Measurements from ENCODE around the gene PEMT.

Gene PEMT

DNA sequence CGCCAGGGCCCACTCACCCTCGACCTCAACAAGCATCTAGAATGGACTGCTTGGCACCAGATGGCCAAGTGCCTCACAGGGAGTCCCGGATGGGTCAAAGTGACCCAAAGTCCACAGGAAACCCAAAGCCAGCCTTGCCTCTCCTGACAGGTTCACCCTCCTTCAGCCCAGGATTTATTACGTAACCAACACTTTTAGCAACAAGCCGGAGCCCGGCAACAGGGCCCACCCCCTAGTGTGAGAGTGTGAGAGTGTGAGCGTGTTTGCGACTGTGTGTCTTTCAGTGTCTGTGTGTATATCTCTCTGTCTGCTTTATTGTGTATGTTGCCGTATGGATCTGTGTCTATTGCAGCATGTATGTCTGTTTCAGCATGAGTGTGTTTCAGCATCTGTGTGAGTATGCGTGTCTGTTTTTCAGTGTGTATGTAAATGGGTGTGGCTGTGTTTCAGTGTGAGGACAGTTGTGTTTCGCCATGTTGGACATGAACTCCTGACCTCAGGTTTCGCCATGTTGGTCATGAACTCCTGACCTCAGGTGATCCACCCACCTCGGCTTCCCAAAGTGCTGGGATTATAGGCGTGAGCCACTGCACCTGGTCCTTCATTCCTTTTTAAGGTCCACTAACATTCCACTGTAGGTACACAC is 13.7 kb upstream of the PEMT start:
- DNase-seq (ENCODE audit: low read depth): no peak

DNA sequence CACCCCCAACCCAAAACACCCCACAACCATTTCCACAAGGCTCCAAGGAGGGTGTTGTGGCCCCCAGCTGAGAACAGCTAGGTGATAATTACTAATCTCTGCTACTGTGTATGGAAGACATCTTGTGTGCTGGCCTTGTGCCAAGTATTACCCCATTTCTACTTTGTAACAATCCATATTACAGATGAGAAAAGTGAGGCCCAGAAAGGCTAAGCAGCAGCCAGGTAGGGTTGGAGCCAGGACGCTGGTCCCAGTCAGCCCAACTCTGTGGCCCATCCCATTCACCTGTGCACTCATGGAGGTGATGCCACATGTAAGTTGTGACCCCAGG is 12.4 kb upstream of the PEMT start:
- DNase-seq (ENCODE audit: low read depth): no peak

DNA sequence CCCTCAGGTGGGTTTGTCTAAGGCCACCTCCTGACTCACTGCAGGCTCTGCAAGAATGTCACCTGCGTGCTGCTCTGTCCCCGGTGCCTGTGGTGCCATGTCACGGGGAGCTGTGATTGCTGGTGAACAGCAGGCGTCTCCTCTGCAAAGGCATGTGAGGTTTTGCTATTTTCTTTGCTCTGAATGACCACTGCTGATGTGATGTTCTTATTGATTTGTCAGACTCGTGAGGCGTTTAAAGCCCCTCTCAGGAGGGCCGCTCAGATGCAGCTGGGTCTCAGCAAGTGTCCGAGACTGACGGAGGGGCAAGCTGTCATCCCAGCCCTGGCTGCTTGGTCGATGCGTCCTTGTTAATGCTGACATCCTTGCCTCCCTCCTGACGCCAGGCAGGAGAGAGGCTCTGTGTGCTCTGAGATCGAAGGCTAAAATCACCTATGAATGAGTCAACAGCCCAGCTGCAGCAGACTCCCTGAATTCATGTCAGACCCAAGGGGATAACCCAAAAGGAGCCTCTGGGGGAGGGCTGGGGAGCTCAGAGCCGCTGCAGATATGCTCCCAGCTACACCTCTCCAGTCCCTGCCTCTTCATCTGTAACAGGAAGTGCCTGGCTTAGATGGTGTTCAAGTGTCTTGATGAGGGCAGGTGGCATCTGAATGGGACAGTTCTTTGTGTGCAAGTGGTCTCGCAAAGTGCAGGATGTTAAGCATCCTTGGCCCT is 11.8 kb upstream of the PEMT start:
- no peak for DNase-seq (ENCODE audit: low read depth)

DNA sequence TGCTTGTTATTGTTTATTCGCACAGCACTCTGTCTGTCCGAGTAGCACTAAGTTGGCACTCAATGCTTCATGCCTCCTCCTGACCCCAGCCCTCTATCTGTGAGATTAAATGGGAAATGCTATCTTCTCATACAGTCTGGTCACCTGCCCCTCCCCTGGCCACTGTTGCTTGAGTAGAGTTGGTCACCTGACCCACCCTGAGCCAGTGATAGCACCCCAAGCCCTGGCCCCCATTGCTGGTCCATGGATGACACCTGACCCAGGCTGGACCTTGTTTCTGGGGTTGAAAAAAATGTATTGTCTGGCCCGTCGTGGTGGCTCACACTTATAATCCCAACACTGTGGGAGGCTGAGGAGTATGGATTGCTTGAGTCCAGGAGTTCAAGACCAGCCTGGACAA is 8.5 kb upstream of the PEMT start:
- no peak for DNase-seq (ENCODE audit: low read depth)

DNA sequence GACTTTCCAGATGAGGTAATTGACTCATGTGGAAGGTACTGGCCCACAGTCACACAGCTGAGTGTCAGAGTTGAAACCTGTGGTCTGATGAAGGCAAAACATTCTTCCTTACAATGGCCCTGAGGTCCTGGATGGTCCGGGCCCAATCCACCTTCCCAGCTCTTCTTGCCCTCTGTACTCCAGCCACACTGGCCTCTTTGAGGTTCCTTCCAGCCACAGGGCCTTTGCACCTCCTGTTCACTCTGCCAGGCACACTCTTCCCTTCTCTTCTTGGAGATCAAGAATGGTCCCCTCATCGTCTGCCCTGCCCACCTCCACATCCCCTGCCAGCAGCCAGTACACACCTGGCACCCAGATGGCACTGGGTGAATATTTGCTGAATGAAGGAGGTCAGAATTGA is 6.5 kb upstream of the PEMT start:
- DNase-seq (ENCODE audit: low read depth): no peak

DNA sequence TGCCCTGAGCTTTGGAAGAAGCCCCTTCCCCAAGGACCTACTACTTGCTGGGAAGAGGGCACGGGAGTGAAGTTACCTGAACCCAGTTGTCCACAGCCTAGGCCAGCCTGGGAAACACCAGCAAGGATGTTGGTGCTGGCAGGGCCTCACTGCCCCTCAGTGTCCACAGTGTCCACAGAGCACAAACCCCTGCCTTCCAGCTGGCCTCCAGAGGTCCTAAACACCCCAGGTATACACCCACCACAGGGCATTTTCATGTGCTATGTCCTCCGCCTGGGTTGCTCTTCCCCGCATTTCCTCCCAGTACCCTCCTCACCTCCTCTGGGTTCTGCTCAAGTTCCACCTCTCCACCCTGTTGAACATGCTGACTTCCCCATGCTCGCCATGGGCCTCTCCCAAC is 4.2 kb upstream of the PEMT start:
- no peak for DNase-seq (ENCODE audit: low read depth)

DNA sequence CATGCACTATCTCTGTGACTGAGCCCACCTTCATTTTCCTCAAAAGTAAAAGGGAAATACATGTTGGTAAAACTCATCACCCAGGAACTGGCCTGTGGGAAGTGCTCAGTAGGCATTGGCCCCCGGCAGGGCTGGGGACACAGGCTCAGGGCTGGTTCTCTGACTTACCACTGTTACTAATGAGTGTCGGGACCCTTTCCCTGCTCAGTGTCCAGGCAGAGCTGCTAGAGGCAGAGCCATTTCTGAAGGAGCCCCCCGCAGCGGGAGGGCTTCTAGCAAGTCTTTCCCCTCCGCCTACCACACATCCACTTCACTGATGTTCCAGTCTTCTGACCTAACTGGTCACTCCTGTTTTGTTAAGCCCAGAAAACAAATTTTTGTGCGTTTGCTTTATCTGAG is 1.7 kb upstream of the PEMT start:
- no peak for DNase-seq (ENCODE audit: low read depth)

DNA sequence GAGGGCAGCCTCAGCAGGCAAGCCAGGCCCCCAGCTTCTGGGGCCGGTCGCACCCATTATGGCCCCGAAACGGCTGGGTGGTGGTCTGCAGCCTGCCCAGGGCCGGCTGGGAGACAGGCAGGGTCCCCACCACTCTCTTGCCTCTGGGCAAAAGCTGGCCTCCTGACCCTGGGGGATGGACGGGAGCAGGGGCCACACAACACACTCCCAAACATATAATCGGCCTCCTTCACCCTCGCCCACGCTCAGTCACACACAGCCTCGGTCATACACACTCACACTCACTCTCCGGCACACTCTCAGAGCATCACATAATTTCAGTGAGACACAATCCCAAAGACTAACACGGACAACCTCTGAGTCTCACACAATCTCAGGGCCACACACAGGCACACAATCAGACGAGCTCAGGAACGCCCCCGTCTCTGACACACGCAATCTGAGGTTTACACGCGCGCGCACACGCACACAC is 589 bp downstream of the PEMT start:
- DNase-seq (ENCODE audit: low read depth): no peak

DNA sequence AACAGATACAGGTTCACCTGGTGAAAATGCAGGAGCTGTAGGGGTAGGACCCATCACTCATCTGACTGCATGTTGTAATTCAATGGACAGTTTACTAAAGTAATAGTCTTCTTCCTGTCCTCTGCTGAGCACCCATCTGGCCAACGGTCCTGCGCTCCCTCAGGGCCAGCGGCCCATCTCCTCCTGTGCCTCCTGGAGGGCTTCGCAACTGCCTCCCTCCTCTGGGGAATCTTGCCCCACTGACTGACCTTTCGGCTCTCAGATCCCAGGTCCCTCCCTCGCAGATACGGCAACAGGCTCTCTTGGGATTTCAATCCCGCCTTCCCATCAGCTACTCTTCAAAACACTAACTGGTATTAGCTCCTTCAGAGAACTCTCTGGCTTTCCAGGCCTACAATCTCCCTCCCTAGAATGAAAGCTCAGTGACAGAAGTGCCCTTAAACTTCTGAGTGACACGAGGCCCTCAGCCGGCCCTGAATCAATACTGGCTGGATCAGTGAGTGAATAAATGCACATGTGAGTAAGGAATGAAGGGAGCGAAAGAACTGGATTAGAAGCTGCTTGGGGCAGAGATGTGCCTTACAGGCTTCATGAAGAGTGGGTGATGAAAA is 1.3 kb downstream of the PEMT start:
- no peak for DNase-seq (ENCODE audit: low read depth)

DNA sequence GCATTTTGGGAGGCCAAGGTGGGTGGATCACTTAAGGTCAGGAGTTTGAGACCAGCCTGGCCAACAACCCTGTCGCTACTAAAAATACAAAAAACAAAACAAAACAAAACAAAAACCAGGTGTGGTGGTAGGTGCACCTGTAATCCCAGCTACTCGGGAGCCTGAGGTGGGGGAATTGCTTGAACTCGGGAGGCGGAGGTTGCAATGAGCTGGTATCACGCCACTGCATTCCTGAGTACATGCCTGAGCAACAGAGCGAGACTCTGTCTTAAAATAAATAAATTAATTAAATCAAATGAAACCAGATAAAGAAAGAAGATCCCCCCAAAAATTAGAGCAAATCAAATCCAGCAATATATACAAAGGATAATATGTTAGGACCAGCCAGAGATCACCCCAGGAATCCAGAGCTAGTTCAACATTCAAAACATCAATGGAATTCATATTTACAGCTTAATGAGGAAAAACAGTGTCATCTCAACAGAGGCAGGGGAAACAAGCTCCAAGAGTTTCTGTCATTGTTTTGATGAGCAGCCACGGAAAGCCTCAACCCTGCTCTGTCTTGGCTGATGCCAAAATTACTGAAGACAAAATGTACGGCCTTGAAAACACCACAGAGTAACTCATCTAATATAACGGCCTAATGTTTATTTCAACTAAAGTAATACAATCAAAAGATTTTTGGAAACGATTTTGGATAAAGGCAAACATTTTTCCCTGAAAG is 3.7 kb downstream of the PEMT start:
- DNase-seq (ENCODE audit: low read depth): no peak

DNA sequence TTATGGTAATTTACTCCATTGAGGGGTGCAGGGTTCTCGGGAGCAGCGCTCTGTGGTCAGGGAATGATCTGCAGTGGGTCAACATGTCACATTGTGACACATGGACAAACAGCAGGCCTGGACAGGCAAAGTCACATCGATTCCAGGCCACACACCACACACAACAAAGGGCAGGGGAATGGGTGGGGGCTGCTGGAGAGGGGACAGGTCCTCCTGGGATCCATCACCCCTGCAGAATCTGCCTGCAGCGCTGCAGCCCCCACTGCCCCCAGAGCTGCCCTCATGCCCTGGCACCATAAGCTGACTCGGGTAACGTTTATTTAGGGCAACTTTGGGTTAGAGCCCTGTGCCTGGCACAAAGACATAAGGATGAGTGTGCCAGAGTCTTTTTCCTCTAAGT is 9.1 kb downstream of the PEMT start:
- DNase-seq (ENCODE audit: low read depth): no peak

DNA sequence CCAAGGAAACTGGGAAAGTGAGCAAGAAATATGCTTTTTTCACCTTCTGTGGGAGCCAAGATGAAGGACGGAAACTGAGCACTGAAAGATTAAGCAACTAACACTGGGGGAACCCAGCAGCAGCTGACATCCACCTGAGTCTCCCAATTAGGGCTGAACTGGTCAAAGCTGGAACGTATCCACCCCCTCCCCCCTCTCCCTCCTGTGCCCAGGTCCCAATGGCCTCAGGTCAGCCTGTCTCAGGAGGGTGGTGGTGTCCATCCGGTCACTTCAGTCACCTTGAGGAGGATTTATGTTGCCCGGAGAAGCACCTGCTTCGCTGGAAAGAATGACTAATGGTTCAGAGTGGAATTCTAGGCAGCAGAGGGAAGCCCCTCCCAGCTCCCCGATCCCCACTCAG is 10.0 kb downstream of the PEMT start:
- no peak for DNase-seq (ENCODE audit: low read depth)

DNA sequence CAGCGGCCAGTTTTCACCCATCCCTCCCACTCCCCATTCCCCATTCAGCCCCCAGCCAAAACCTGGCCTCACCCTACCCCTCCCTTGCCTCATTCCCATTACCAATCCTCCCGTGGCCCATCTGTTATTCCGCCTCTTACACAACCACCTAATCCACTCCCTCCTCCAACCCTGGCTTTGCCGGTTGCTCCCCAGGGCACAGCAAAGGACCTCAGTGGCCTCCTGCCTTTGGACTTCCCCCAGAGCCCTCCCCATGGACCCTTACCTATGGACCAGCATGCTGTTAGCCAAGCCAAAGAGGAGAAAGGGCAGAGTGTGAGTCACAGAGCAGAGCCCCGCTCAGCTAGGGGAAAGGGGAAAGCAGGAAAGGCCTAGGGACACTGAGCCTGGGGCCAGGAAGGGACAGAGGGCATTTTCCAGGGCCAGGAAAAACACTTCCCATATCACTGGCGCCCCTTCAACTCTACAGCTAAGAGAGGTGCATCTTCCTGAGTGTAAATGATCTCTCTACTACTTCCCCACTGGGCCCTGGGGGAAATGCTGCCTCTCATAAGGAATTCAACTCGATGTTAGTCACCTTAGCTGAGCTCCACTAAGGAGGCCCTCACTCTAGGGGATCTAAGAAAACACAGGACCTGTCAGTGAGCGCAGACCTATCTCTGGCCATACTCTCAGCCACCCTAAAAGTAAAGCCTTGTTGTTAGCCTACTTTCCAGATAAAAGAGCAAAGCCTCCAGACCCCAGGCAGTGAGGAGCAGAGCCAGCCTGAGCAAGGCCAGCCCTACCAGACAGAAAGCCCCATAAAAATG is 10.6 kb downstream of the PEMT start:
- DNase-seq (ENCODE audit: low read depth): no peak

DNA sequence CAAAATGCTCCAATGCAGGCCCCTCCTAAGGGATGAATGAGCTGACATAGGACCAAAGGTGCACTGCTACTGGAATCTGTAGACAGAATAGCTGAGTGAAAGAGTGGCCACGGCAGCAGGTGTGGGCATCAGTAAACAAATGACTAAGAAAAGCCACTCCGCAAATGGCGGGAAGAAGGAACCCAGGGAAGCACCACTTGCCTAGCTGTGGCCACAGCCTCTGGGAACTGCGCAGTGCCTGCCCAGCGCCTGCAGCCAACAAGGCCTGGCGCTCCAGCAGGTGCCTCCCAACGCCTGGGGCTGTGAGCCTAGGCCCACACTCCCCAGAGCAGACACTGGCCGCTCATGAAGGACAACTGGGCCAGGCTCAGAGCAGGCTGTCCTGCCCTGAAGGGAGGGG is 11.8 kb downstream of the PEMT start:
- no peak for DNase-seq (ENCODE audit: low read depth)

DNA sequence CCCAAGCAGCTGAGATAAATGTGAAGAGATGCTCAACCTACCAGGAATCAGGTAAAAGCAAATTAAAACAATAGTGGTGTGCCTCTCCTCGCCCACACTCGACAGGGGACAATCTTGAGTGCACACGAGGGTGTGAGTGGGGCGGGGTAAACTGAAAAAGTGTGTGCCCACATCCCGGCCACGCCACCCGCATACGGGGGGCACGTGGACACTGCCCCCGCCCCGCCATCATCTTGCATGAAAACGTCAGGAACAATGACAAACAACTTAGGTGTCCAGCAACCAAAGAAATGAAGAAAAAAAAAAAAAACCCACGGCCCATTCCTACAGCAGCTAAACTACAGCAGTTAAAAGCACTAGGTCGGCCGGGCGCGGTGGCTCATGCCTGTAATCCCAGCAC is 14.1 kb downstream of the PEMT start:
- DNase-seq (ENCODE audit: low read depth): no peak

DNA sequence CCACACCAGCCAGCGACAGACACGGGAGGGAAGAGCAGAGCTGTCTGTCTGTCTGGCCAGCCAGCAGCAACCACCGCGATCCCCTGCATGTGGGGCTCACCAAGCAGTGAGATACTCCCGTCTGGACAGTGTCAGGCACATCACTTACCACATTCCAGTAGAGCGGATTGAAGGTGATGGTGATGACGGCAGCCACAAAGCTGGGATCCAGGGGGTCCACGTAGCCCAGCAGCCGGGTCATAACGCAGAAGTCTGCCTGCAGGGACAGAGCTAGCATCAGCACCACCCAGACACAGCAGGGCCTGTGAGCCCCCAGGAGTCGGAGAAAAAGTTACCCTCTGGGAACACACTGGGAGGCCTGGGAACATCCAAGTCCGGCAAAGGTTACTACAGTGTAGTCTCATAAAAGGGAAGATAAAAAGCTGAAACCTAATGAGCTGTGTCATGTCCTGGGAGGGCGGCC is 14.7 kb downstream of the PEMT start:
- no peak for DNase-seq (ENCODE audit: low read depth)

DNA sequence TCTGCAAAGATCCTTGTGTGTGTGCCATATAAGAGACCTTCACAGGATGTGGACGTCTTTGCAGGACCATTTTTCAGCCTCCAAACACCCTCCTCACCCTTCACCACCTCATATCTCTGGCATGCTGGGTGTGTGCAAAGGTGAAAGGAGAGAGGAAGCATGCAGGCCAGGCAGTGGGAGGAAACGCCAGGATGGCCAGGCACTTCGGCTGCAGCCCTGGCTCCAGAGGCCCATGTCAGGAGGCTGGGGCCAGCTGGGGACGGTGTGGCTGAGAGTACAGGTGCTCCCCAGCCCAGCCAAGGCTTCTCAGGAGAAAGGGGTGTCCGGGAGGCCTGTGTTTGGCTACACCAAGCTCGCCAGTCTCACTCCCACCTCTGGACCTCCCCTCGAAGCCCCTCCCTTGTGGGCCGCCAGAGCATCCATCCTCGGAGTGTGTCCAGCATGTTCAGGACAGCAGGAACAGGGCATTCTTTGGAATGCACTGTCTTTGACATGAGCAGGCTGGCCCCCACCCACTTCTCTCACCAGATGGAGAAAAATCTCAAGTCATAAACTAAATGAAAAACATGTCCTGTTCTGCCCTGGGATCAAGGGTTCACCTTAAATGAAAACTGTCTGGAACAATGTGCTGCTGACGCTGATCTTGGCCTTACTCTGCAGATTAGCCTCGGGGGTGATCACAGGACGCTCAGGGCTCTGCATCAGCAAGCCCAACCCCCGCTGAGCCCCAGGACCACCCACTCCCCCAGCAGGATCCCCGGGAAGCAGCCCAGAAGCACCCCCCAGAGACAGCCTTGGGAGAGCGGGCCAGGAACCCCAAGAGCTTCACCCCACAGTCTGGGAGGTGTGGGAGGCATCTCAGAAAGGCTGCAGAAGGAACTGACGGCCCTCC is 15.9 kb downstream of the PEMT start:
- no peak for DNase-seq (ENCODE audit: low read depth)

DNA sequence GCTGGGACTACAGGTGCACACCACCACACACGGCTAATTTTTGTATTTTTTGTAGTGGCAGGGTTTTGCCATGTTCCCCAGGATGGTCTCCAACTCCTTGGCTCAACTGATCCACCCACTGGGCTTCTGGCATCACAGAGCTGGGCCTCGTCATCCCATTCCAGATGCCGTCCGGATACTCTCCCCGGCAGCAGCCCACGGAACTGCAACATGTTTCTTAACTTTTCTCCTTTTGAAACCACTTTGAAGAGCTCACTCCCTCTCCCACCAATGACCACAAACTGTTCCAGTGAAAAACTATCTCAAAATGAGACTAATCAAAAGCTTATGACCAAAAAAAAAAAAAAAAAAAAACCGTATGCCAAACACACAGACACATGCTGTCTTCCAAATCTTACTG is 17.6 kb downstream of the PEMT start:
- DNase-seq (ENCODE audit: low read depth): no peak

DNA sequence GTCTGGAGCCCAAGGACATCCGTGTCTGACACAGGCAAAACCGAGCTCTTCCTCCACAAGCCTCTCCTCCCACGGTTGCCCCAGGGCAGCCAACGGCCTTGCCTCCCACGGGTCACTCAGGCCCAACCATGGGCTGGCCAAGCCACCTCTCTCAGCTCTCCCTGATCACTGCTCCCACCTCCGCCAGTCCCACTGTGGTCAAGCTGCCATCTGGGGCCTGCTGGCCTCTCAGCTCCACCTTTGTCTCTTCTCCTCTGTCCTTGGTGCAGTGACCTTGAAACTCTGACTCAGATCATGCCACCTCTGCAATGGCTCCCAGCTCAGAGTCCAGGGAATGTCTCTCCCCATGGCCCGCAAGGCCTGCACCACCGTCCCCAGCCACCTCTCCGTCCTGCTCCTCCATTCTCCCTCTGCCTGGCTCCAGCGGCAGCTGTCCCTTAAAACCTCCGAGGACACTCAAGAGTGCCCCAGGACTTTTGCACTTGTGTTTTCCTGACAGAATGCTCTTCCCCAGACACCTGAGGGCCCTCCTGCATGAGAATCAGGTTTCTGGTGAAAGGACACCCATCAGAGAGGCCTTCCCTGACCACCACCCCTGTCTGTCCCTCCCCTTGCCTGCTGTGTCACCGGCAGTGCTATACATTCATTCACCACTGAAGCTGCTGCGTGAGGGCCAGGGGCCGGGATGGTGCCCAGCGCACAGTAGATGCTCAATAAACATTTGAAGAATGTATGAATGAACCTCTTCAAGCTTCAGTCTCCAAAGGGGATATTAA is 19.3 kb downstream of the PEMT start:
- DNase-seq (ENCODE audit: low read depth): no peak

Measured in activated T-helper 9 cell treated with anti-CD3 and anti-CD28 coated beads, Interleukin-2, amount 50 U/mL, for 16 hours (primary cell).